Hypothalamus (tissue), 51 donors: ENCODE data around the gene SETD6.
"Not testable (repeated sequence)": the region's sequence is repeated elsewhere in the genome, so short reads cannot be mapped to it uniquely, and the experiment has no call there.

Experiments
- DNase-seq, 51 donors: peaks; one replicate each; lab custom pipeline; 2025; lab: John Stamatoyannopoulos, UW

SETD6 gene

DNA sequence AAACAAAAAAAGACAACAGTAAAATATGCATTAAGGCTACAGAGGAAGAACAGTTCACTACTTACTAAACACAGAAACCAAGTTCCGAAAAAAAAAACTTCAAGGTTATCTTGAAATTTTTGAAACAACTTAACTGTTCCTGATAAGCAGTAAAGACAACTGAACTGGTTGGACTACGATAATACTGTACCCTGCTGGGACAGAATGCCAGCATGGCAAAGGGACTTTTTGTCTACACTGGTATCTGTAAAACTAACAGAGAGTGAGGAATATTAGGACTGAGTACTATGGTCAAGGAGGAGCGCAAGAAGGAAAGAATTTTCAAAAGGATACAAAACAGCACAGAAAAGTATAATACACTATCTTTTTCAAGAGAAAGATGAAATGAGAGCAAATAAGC, 19.8 kb downstream of the SETD6 start:
- no peak for DNase-seq

DNA sequence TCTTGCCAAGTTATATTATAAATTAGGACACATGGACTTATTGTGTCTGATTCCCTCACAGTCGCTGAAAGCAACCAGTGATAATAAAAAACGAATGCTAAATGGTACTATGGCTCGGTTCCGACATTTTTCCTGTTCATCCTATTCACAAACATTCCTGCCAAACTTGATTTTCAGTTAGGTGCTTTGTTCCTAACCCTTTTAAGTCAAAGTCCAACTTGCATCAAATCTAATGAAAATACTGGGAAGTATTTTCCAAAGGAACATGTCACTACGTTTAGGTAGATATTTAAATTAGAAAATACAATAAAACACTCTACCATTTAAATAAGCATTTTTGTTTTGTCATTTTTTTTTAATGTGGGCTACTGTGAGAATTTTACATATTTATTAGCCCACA, 21.0 kb downstream of the SETD6 start:
- DNase-seq = no peak

DNA sequence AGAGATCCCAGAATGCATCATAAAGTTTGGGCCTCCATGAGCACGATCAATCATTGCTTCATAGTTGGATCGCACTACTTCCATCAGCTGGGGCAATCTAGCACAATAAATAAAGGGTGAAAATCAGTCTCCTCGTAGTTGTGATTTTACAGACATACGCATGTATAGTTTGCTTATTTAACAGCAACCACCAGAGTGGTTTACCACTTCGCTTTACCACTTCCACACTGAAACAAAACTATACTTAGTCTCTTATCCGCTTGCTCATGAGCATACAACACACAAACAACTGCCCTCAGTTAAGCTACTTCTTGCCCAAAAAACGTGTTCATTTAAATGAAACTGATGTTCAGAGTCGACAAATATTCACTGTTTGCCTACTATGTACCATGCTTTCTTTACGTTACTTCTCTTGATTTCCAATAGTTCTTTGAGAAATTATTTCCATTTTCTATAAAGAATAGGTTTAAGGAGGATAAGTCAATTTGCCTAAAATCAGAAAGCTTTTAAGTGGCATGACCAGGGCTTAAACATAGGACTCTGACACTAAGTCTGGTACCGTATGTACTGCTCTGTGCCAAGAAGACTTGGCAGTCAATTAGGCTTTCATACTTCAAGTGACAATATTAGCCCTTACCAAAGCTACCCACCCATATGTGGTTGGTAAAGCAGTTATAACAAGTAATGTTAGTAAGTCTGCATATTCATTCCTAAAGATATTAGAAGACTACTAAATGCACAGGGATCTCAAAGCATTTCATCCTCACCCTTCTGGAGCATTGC, 22.0 kb downstream of the SETD6 start:
- no peak for DNase-seq

DNA sequence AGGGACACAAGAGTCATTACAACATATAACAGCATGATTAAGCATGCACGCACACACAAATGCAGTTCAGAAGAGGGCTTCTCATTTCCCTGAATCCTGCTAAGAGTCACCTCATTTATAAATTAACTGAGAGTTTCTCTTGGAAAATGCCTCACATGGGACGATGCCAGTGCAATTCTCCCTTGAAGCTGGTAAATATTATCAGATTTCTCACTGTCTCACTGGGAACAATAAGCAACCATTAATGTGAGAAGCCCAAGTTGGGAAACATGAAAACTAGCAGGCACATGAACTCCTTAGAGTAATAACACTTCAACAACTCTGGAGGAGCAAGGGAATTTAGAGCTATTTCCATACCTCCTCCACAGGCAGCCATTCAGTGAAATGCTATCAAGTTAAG, 26.4 kb downstream of the SETD6 start:
- DNase-seq = no peak

DNA sequence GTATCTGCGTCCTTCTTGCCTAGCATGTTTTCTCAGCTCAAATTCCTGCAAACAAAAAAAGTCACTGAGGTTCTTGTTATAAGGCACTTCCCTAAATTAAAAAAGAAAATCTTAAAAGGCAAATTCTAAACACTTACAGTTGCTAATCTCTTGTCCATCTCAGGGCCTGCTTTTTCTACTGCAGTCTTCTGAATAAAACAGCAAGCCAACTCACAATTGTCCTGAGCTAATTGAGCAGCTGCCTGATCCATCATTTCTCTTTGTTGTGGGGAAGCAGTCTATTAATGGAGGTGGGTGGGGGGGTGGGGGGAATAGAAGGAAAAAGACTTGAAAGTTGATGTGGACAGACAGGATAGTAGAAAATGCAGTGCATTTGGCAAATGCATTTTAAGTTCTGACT, 27.0 kb downstream of the SETD6 start:
- no peak for DNase-seq

DNA sequence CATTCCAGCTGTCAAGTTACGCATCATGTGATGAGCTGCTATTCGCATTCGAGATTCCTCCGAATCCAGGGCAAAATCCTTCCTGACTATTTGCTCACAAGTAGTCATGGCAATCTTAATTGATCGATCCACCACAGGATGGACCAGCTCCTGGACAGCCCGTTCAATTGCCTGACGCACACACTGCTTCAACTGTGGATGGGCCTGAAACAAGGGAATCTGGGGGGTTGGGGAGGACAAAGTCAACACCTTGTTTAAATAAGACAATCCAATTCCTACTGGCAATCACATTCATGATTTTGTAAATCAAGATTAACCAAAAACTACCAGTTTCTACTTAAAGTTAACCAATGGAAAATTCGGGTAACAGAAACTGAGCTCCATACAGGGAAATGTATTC, 28.4 kb downstream of the SETD6 start:
- no peak for DNase-seq

DNA sequence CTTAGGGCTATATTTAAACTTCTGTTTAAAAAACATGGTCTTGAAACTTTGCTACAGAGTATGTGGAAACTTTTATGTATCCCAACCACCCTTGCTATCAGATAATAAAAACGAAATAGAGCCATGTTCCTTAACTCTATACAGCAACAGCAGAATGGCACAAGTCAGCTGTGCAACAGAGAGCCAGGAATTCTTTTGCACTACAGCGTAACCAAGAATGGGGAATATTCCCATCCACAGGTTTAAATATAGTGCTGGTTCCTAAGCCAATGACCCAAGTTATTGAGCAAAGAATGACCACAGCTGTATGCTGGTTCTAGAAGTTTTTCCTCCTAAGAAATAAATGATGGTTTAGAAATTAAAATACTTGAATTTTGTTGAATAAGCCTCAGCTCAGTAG, 33.1 kb downstream of the SETD6 start:
- DNase-seq = no peak

DNA sequence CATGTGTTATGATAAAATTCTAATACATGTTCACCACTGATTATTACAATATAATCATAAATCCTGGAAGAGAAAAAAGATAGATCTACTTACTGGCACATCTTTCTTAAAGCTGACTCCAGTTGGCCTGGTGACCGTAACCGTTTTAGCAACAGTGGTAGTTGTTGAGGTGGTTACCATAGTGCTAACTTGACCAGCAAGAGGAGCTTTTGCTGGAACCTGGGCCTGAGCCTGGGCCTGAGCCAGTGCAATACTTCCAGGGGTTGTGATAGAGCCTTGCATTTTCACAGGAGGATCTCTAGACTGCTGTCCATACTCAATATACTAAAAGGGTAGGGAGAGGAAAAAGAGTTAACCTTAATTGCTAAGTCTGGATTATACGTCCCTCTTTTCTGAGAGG, 36.2 kb downstream of the SETD6 start:
- DNase-seq = no peak

DNA sequence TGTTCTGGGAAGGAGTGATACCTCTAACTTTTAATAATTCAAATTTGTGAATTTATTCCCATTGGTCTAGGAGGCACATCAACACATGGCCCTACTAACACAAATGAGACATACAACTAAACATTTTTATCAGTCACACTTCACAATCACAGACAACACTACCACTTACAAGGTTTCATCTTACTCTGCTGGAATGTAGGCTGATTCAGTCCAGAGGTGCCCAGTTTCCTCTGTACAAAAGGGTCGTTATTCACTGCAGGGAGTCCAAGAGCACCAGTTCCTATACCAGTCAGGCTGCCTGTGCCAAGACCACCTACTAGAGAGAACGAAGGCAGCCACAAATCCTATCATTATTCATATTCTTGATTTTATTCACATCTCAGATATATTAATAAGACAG, 41.4 kb downstream of the SETD6 start:
- no peak for DNase-seq

DNA sequence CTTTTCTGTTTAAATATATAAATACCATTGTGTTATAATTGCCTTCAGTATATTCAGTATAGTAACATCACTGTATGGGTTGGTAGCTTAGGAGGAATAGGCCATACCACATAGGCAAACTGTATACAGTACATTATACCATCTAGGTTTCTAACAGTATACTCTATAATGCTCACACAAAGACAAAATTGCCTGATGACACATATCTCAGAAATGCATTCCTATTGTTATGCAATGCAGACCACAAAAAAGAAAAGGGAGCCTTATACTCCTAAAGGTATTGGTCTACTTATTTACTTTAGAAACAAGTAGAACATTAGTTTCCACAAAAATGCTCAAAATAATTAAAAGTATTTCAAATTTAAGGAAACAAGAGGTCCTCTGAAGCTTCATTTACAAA, 47.9 kb downstream of the SETD6 start:
- no peak for DNase-seq

DNA sequence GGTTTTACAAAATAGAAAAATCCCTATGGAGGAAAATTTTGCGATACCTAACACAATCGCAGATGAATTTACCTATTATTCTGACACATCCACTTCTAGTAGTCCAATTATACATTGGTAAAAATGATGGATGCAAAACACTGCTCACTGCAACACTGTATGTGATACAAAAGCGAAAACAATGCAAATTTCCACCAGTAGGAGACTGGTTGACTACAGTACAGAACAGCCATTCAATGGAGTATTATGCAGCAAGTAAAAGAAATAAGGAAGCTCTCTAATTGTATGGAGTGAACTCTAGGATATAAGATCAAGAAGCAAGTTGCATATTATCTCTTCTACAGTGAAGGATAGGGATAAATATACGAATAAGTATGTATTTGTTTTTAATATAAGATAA, 48.5 kb downstream of the SETD6 start:
- no peak for DNase-seq

DNA sequence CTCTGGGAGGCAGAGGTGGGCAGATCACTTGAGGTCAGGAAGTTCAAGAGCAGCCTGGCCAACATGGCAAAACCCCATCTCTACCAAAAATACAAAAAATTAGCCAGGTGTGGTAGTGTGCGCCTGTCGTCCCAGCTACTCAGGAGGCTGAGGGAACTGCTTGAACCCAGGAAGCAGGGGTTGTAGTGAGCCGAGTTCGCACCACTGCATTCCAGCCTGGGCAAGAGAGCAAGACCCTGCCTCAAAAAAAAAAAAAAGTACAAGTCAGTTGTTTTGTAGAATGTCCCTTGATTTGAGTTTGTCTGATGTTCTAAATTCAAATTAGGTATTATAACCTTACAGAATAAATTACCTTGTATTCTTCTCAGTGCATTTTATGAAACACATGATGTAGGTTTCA, 50.4 kb downstream of the SETD6 start:
- DNase-seq = not testable (repeated sequence)
